ENCODE measurements around the gene ACADSB. TPM values are rescaled to one million over a fixed set of nuclear protein-coding genes. Genes with fewer than 3 reads are reported as not detected.
A peak's percentile ranks its signal among the peaks of the same experiment; 100 is the strongest.

Gene ACADSB
- total and polyA plus RNA-seq, 12 donors, result 6.8 to 114 (median 94.3) TPM

DNA sequence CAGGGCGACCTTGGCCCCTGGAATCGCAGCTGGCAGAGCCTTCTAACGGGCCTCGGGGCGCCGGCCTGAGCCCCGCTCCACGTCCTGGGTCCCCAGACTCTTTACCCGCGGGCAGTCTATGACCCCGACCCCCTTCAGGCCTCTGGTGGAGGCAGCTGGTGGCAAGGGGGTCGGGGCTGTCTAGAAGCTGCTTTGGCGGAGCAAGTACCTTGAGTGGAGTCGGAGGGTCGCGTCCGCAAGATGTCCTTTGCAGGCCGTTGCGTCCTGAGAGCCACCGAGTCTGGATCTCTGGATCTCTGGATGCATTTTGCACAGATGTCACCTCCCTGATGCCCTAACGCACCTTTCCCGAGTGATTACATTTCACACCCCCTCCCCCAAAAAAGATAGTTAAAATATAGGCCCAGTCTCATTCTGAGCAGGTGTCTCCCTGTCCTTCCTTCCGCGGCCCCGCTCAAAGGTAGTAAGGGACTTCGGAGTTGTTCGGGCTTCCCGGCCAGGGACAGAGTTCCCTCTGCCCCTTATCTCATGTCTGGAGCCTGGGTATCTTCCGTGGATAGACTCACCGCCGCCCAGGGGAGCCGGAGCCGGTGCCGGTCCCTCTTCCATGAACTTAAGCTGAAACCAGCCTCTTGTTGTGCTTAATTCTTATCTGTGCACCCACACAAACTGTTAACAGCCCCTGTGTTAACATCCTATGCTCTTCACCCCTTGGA lies 457 bp downstream of the ACADSB start:
- intact Hi-C loops (cut with DNase I), result loop anchor here in 2 of 10 donors (2.0 to 10.0 kb wide), 2 partner anchors 28 to 146 kb away; partner anchors contain the start of genes BUB3 (in 1 of the 2) and PSTK (in 1 of the 2)
- no peak for TF ChIP-seq CTCF (IDR thresholded peaks at IDR 0.05)
- Histone ChIP-seq H3K4me3 (peak overlapping the region; percentile 71 to 97 (median 88)), H3K4me1 (peaks cover 4 to 49% (median 36%) of the 10 kb centered on the region in 9 donors), H3K27me3 (no peaks in the 10 kb centered on the region), H3K9me3 (no peaks in the 10 kb centered on the region), H3K27ac (peak overlapping the region; percentile 2 to 96 (median 90)), H3K36me3 (peaks cover 0 to 2% (median 0%) of the 10 kb centered on the region in 9 donors)
- ATAC-seq, result peak; percentile 1 to 66 (median 26)
- WGBS, 2 donors, result 1% methylated on average over 34 of the region's 34 CpGs
- peak; percentile 17 to 18 for DNase-seq

- H3K36me3 ChIP-seq, result peaks cover 0 to 2% (median 0%) of the 10 kb centered on the region in 9 donors
- no peak for TF ChIP-seq CTCF (IDR thresholded peaks at IDR 0.05)
- no peaks in the 10 kb centered on the region for H3K9me3 ChIP-seq
- no peak overlapping the region for H3K4me3 ChIP-seq
- intact Hi-C loops (cut with DNase I), result no loop called here
- no peak for DNase-seq
- peaks cover 4 to 22% (median 21%) of the 10 kb centered on the region in 9 donors for H3K4me1 ChIP-seq
- no peak overlapping the region for H3K27ac ChIP-seq
- WGBS, 2 donors, result 80 to 83% methylated on average over 3 of the region's 3 CpGs
- no peaks in the 10 kb centered on the region for H3K27me3 ChIP-seq
- ATAC-seq, result no peak
Observed at GRCh38 chr10:123011987-123012386, 3.2 kb downstream of the ACADSB start.

- no peak for ATAC-seq
- TF ChIP-seq CTCF (IDR thresholded peaks at IDR 0.05), result no peak
- H3K9me3 ChIP-seq, result no peaks in the 10 kb centered on the region
- no peaks in the 10 kb centered on the region for H3K27me3 ChIP-seq
- 95 to 97% methylated on average over 39 to 43 of the region's 43 CpGs for WGBS, 2 donors
- peak in 1 of 2 donors; percentile 17 for DNase-seq
- no peak overlapping the region for H3K27ac ChIP-seq
- peaks cover 4 to 13% (median 11%) of the 10 kb centered on the region in 9 donors for H3K4me1 ChIP-seq
- no peak overlapping the region for H3K4me3 ChIP-seq
- intact Hi-C loops (cut with DNase I), result no loop called here
- H3K36me3 ChIP-seq, result peaks cover 0 to 2% (median 0%) of the 10 kb centered on the region in 9 donors
Observed at GRCh38 chr10:123013456-123014419, 4.9 kb downstream of the ACADSB start.

- no peak for TF ChIP-seq CTCF (IDR thresholded peaks at IDR 0.05)
- intact Hi-C loops (cut with DNase I), result no loop called here
- peaks cover 1 to 9% (median 5%) of the 10 kb centered on the region in 9 donors for H3K4me1 ChIP-seq
- DNase-seq, result no peak
- H3K27ac ChIP-seq, result no peak overlapping the region
- no peaks in the 10 kb centered on the region for H3K27me3 ChIP-seq
- H3K9me3 ChIP-seq, result no peaks in the 10 kb centered on the region
- H3K4me3 ChIP-seq, result no peak overlapping the region
- WGBS, 2 donors, result 98 to 99% methylated on average over 2 of the region's 2 CpGs
- peaks cover 0 to 2% (median 0%) of the 10 kb centered on the region in 9 donors for H3K36me3 ChIP-seq
- ATAC-seq, result no peak
Observed at GRCh38 chr10:123014772-123015171, 6.0 kb downstream of the ACADSB start.

Data from heart right ventricle (tissue), 16 donors.